Smooth muscle cell (in vitro differentiated cells): ENCODE data around the gene ARAP1. TPM values are rescaled to one million over a fixed set of nuclear protein-coding genes. Genes with fewer than 3 reads are reported as not detected.

ENCODE experiments used
- DNase-seq: peaks from one replicate; lab custom pipeline; 2025; ENCODE audit not compliant: unreplicated experiment; lab: John Stamatoyannopoulos, UW
- H2AFZ ChIP-seq: fragments of 200-600 bp; sonication (generic); 2 replicates; pipeline ENCODE4 v1.6.0; 2016; ENCODE audit warnings: antibody characterized with exemption, low read depth, mild to moderate bottlenecking
- H3F3A ChIP-seq: fragments of 200-600 bp; sonication (generic); 2 replicates; pipeline ENCODE4 v1.6.0; 2017; ENCODE audit warnings: antibody characterized with exemption, low read depth
- H3K27ac ChIP-seq: fragments of 200-600 bp; sonication (generic); 2 replicates; pipeline ENCODE4 v1.5.1; 2016; ENCODE audit warnings: low read depth, mild to moderate bottlenecking
- H3K27me3 ChIP-seq: fragments of 200-600 bp; sonication (generic); 2 replicates; pipeline ENCODE4 v1.6.1; 2016; ENCODE audit warnings: low read depth, mild to moderate bottlenecking
- H3K36me3 ChIP-seq: fragments of 200-600 bp; sonication (generic); 2 replicates; pipeline ENCODE4 v1.5.1; 2016; ENCODE audit warnings: low read depth
- H3K4me1 ChIP-seq: fragments of 200-600 bp; sonication (generic); 2 replicates; pipeline ENCODE4 v1.5.1; 2016; ENCODE audit warnings: low read depth
- H3K4me2 ChIP-seq: fragments of 200-600 bp; sonication (generic); 2 replicates; pipeline ENCODE4 v1.6.0; 2016; ENCODE audit warnings: mild to moderate bottlenecking
- H3K4me3 ChIP-seq: fragments of 200-600 bp; sonication (generic); 2 replicates; pipeline ENCODE4 v1.5.1; 2016; ENCODE audit warnings: mild to moderate bottlenecking
- H3K79me2 ChIP-seq: fragments of 200-600 bp; sonication (generic); 2 replicates; pipeline ENCODE4 v1.6.0; 2016; ENCODE audit warnings: low read depth, mild to moderate bottlenecking
- H3K9ac ChIP-seq: fragments of 200-600 bp; sonication (generic); 2 replicates; pipeline ENCODE4 v1.6.0; 2016; ENCODE audit warnings: low read depth
- H3K9me3 ChIP-seq: fragments of 200-600 bp; sonication (generic); replicated peaks from 2 replicates; pipeline ENCODE4 v1.5.1; 2016; ENCODE audit warnings: low read depth
- H4K20me1 ChIP-seq: fragments of 200-600 bp; sonication (generic); 2 replicates; pipeline ENCODE4 v1.6.0; 2016; ENCODE audit warnings: low read depth
- CTCF ChIP-seq: fragments of 200-600 bp; sonication (generic); IDR thresholded peaks from 2 replicates; pipeline ENCODE4 v1.5.1; 2017; ENCODE audit warnings: borderline replicate concordance, mild to moderate bottlenecking, antibody characterized with exemption; ENCODE audit not compliant: insufficient read depth, poor library complexity, severe bottlenecking
- WGBS: methylation state at CpG from one replicate; pipeline ENCODE4 v1.1.7; 2016; ENCODE audit warnings: low lambda C conversion rate; 5-methylcytosine and 5-hydroxymethylcytosine counted together
- polyA plus RNA-seq: library from polyadenylated mRNA; unstranded; fragments of >200 nt; fragmentation: Nextera tagmentation; extraction: Ambion mirVana; gene quantifications from 2 replicates; pipeline ENCODE4 v1.2.1, GENCODE V29; 2016
- total RNA-seq: library from RNA; depleted of rRNA; stranded (reverse); fragments of >200 nt; gene quantifications from 2 replicates; pipeline ENCODE4 v1.2.3, GENCODE V29; 2014

Gene ARAP1
- total and polyA plus RNA-seq, 2 experiments from 2014 or later: 45.2 to 45.6 TPM

DNA sequence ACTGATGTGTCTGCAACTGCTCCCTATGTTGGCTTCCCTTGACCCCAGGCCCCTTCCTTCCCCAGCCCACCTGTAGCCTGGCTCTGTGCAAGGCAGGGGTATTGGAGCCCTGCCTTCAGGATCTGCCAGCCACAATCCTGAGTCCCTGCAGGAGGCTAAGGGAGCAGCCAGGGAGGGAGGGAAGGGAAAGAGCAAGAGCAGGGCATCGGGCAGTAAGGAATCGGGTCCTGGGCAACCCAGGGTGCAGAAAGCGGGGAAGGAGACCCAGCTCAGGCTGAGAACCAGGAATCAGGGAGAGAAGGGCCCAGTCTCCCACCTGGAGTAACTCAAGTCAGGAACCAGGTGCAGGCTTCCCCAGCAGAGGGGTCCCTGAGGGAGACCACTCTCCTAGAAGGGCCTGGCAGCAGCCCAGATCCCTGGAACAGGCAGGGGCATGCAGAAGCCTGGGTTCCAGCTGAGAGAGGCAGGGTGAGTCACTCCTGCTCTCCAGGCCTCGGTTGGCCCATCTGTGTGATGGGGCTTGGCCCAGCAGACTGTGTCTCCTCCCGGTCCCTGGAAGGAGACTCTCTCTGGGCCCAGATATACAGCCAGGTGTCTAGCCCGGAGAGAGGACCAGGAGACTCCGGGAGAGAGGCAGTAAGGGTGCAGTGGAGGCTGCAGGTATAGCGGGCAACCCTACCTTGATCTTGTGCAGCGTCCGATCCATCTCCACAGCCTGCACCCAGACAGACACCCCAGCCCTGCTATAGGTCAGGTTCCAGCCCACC, 28.3 kb upstream of the ARAP1 start:
- Histone ChIP-seq H3K9me3 (no peaks in the 10 kb centered on the region), H2AFZ (no peak overlapping the region), H3F3A (peaks cover 3% of the 10 kb centered on the region), H4K20me1 (peaks cover 9% of the 10 kb centered on the region), H3K4me2 (peak overlapping the region; percentile 91), H3K4me1 (peaks cover 12% of the 10 kb centered on the region), H3K4me3 (peak overlapping the region; percentile 75), H3K79me2 (peaks cover 10% of the 10 kb centered on the region), H3K27me3 (no peaks in the 10 kb centered on the region), H3K27ac (peak overlapping the region; percentile 46), H3K36me3 (no peaks in the 10 kb centered on the region), H3K9ac (peak overlapping the region; percentile 83)
- no peak for DNase-seq
- WGBS: 75% methylated on average over 10 of the region's 10 CpGs
- no peak for TF ChIP-seq CTCF

DNA sequence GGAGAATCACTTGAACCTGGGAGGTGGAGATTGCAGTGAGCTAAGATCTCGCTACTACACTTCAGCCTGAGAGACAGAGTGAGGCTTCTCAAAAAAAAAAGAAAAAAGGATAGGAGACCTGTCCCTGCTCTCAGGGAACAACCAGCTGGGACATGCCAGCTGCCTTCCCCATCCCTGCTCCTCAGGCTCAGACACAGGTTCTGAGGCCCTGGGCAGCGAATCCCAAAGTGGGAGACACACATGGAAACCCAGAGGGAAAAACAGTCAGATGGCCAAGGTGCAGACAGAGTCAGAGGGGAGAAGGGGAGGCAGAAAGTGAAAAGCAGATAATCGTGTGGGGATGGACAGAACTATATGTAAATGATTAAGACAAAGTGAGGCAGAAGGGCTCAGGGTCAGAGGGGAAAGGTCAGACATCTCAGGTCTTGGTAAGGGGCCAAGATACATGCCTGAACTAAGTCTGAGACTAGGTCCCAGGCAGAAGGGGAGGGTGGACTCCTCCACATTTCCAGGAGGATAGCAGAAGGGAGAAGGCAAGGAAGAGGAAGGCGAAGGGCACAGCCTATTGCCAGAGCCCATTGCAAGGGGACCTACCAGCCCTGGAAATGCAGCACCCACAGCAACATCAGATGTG, 27.4 kb upstream of the ARAP1 start:
- Histone ChIP-seq H3K4me3 (peak overlapping the region; percentile 75), H3K9ac (no peak overlapping the region), H3F3A (peaks cover 3% of the 10 kb centered on the region), H3K79me2 (peaks cover 10% of the 10 kb centered on the region), H3K36me3 (no peaks in the 10 kb centered on the region), H3K4me1 (peaks cover 16% of the 10 kb centered on the region), H3K9me3 (no peaks in the 10 kb centered on the region), H3K27me3 (no peaks in the 10 kb centered on the region), H2AFZ (no peak overlapping the region), H3K4me2 (peak overlapping the region; percentile 91), H3K27ac (no peak overlapping the region), H4K20me1 (peaks cover 9% of the 10 kb centered on the region)
- TF ChIP-seq CTCF: no peak
- WGBS: 92% methylated on average over 4 of the region's 4 CpGs
- no peak for DNase-seq

GRCh38 chr11:72778535-72779494, 26.6 kb upstream of the ARAP1 start:
- H3F3A ChIP-seq: peaks cover 5% of the 10 kb centered on the region
- WGBS: 97% methylated on average over 7 of the region's 7 CpGs
- H3K4me1 ChIP-seq: peaks cover 18% of the 10 kb centered on the region
- no peak overlapping the region for H3K27ac ChIP-seq
- no peak overlapping the region for H3K4me2 ChIP-seq
- H3K36me3 ChIP-seq: no peaks in the 10 kb centered on the region
- DNase-seq: no peak
- peaks cover 10% of the 10 kb centered on the region for H3K79me2 ChIP-seq
- no peak overlapping the region for H3K9ac ChIP-seq
- no peak for TF ChIP-seq CTCF
- no peak overlapping the region for H2AFZ ChIP-seq
- no peaks in the 10 kb centered on the region for H3K9me3 ChIP-seq
- peaks cover 9% of the 10 kb centered on the region for H4K20me1 ChIP-seq
- H3K27me3 ChIP-seq: no peaks in the 10 kb centered on the region
- peak overlapping the region; percentile 75 for H3K4me3 ChIP-seq
